MM.1S (cell line): ENCODE data around the gene AGER.
"Not testable (repeated sequence)": the region's sequence is repeated elsewhere in the genome, so short reads cannot be mapped to it uniquely, and the experiment has no call there.

ENCODE experiments used
- DNase-seq: peaks from one replicate; pipeline ENCODE4 v3.0.0-alpha.2; 2015
- H2AFZ ChIP-seq: fragments of 300-600 bp; sonication (generic); 2 replicates; pipeline ENCODE4 v1.6.0; 2016; ENCODE audit warnings: antibody characterized with exemption, low read length
- H3F3A ChIP-seq: fragments of 300-600 bp; sonication (generic); 2 replicates; pipeline ENCODE4 v1.6.1; 2016; ENCODE audit warnings: mild to moderate bottlenecking, antibody characterized with exemption, low read length, moderate library complexity, mixed read lengths; ENCODE audit not compliant: insufficient read depth
- H3K27ac ChIP-seq: fragments of 300-600 bp; sonication (generic); 2 replicates; pipeline ENCODE4 v1.5.1; 2016; ENCODE audit warnings: mild to moderate bottlenecking, low read length
- H3K27me3 ChIP-seq: fragments of 300-600 bp; sonication (generic); replicated peaks from 2 replicates; pipeline ENCODE4 v1.6.0; 2016; ENCODE audit warnings: low read length; ENCODE audit not compliant: insufficient read depth
- H3K36me3 ChIP-seq: fragments of 300-600 bp; sonication (generic); replicated peaks from 2 replicates; pipeline ENCODE4 v1.6.1; 2016; ENCODE audit warnings: mild to moderate bottlenecking, low read length, mixed read lengths; ENCODE audit not compliant: insufficient read depth
- H3K4me1 ChIP-seq: fragments of 300-600 bp; sonication (generic); 2 replicates; pipeline ENCODE4 v1.6.1; 2016; ENCODE audit warnings: low read length, mixed read lengths
- H3K4me2 ChIP-seq: fragments of 300-600 bp; sonication (generic); 2 replicates; pipeline ENCODE4 v1.6.0; 2016; ENCODE audit warnings: low read depth, low read length
- H3K4me3 ChIP-seq: fragments of 300-600 bp; sonication (generic); 2 replicates; pipeline ENCODE4 v1.5.1; 2016; ENCODE audit warnings: low read length, mixed read lengths
- H3K79me2 ChIP-seq: fragments of 300-600 bp; sonication (generic); 2 replicates; pipeline ENCODE4 v1.6.1; 2016; ENCODE audit warnings: mixed run types, low read length, mixed read lengths
- H3K9ac ChIP-seq: fragments of 300-600 bp; sonication (generic); 2 replicates; pipeline ENCODE4 v1.6.1; 2016; ENCODE audit warnings: low read length, mixed read lengths
- H3K9me2 ChIP-seq: fragments of 300-600 bp; sonication (generic); replicated peaks from 2 replicates; pipeline ENCODE4 v1.6.1; 2016; ENCODE audit warnings: mild to moderate bottlenecking, low read length, mixed read lengths; ENCODE audit not compliant: insufficient read depth
- H3K9me3 ChIP-seq: fragments of 300-600 bp; sonication (generic); replicated peaks from 2 replicates; pipeline ENCODE4 v1.6.1; 2016; ENCODE audit warnings: mild to moderate bottlenecking, low read length, mixed read lengths; ENCODE audit not compliant: insufficient read depth
- H4K20me1 ChIP-seq: fragments of 300-600 bp; sonication (generic); 2 replicates; pipeline ENCODE4 v1.6.1; 2016; ENCODE audit warnings: mild to moderate bottlenecking, low read length, moderate library complexity, mixed read lengths; ENCODE audit not compliant: insufficient read depth
- CTCF ChIP-seq: fragments of 300-600 bp; sonication (generic); IDR thresholded peaks from 2 replicates; pipeline ENCODE4 v1.5.1; 2016; ENCODE audit warnings: antibody characterized with exemption, low read length, mixed read lengths
- EZH2 ChIP-seq: fragments of 300-600 bp; sonication (generic); optimal IDR thresholded peaks from 2 replicates; pipeline ENCODE3; 2017; ENCODE audit warnings: low read depth, mild to moderate bottlenecking, antibody characterized with exemption, low read length, mixed read lengths
- EZH2phosphoT487 ChIP-seq: fragments of 300-600 bp; sonication (generic); IDR thresholded peaks from 2 replicates; pipeline ENCODE4 v1.6.1; 2018; ENCODE audit warnings: antibody characterized with exemption, low read length

Gene AGER

GRCh38 chr6:32146687-32147086 lies 37.4 kb downstream of the AGER start:
- peaks cover 76% of the 10 kb centered on the region for H3K27me3 ChIP-seq
- H3K4me3 ChIP-seq: no peak overlapping the region
- no peak for DNase-seq
- no peak overlapping the region for H2AFZ ChIP-seq
- no peak overlapping the region for H3K9ac ChIP-seq
- no peaks in the 10 kb centered on the region for H3F3A ChIP-seq
- no peaks in the 10 kb centered on the region for H4K20me1 ChIP-seq
- H3K27ac ChIP-seq: no peak overlapping the region
- no peaks in the 10 kb centered on the region for H3K79me2 ChIP-seq
- H3K4me2 ChIP-seq: no peak overlapping the region
- H3K9me3 ChIP-seq: no peaks in the 10 kb centered on the region
- no peaks in the 10 kb centered on the region for H3K4me1 ChIP-seq
- no peaks in the 10 kb centered on the region for H3K36me3 ChIP-seq
- H3K9me2 ChIP-seq: no peaks in the 10 kb centered on the region
- TF ChIP-seq EZH2phosphoT487 (no peak), EZH2 (no peak), CTCF (no peak)

DNA sequence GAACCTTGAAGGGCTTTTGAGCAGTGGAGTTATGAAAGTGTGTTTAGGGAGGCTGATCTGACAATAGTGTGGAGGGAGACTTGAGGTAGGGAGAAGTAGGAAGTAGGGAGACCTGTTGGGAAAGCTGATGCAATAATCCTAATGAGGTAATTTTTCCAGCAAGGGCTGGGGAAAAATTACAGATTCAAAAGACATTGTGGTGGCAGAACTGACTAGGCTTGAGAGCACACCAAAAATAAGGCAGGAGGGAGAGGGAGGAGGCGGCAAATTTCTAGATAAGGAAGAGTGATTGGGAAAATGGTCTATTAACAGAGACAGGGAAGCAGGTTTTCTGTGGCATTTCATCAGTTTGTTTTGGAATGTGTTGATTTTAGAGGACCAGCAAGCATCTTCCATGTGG lies 37.8 kb downstream of the AGER start:
- Histone ChIP-seq H3K9ac (no peak overlapping the region), H3K36me3 (no peaks in the 10 kb centered on the region), H3K79me2 (no peaks in the 10 kb centered on the region), H3K27me3 (peaks cover 74% of the 10 kb centered on the region), H3K27ac (no peak overlapping the region), H3K4me2 (no peak overlapping the region), H3K9me2 (no peaks in the 10 kb centered on the region), H4K20me1 (no peaks in the 10 kb centered on the region), H3K9me3 (no peaks in the 10 kb centered on the region), H3F3A (no peaks in the 10 kb centered on the region), H3K4me3 (no peak overlapping the region), H2AFZ (no peak overlapping the region), H3K4me1 (no peaks in the 10 kb centered on the region)
- no peak for DNase-seq
- no peak for TF ChIP-seq CTCF

- not testable (repeated sequence) for H3K27ac ChIP-seq, DNase-seq, H4K20me1 ChIP-seq, H3K79me2 ChIP-seq, H2AFZ ChIP-seq, H3K9me2 ChIP-seq, H3K9me3 ChIP-seq, H3K4me3 ChIP-seq, H3K4me2 ChIP-seq, H3K9ac ChIP-seq, H3K4me1 ChIP-seq, H3F3A ChIP-seq, H3K36me3 ChIP-seq
- peaks cover 53% of the 10 kb centered on the region for H3K27me3 ChIP-seq
These were observed 39.8 kb downstream of the AGER start for GRCh38 chr6:32144238-32144637.

DNA sequence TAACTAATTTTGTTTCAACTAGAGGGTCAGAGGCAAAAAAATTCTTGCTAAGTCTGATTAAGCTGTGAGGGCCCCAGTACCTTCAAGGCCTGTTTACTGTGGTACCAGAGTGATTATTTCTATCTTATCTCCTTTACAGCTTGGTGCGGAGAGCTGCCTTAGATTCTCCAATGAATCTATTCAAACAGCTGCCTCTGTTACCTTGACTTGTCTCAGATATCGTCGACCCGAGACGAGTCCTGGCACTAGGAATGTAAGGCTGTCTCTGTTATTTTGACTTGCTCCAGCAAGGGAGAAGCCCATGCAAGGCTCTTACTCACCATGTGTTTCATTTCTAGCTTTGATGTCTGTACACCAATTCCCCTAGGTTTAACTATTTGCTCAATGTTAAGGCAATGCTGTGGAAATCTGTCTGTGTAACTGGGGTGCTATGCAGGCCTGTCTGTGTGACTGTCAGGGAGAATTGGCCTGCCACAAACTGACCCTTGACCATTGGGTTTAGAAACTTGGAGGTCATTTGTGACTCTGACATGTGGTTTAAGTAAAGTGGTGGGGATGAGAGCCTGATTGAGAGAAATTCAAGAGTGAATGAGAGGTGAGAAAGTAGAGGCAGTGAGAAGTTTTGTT lies 43.5 kb downstream of the AGER start:
- no peaks in the 10 kb centered on the region for H3K36me3 ChIP-seq
- no peaks in the 10 kb centered on the region for H3K9me2 ChIP-seq
- H2AFZ ChIP-seq: no peak overlapping the region
- peaks cover 24% of the 10 kb centered on the region for H3K27me3 ChIP-seq
- no peaks in the 10 kb centered on the region for H3F3A ChIP-seq
- H3K4me2 ChIP-seq: no peak overlapping the region
- DNase-seq: no peak
- H3K9ac ChIP-seq: no peak overlapping the region
- H3K4me1 ChIP-seq: no peaks in the 10 kb centered on the region
- no peaks in the 10 kb centered on the region for H4K20me1 ChIP-seq
- no peaks in the 10 kb centered on the region for H3K9me3 ChIP-seq
- H3K79me2 ChIP-seq: no peaks in the 10 kb centered on the region
- H3K27ac ChIP-seq: no peak overlapping the region
- H3K4me3 ChIP-seq: no peak overlapping the region
- TF ChIP-seq EZH2phosphoT487: no peak
- TF ChIP-seq CTCF: no peak
- no peak for TF ChIP-seq EZH2
